Activated naive CD4-positive, alpha-beta T cell treated with anti-CD3 and anti-CD28 coated beads for 36 hours (primary cell): ENCODE data around the gene SALL3. TPM values are rescaled to one million over a fixed set of nuclear protein-coding genes. Genes with fewer than 3 reads are reported as not detected.

Source experiments
- CTCF ChIA-PET: fragments of 350-600 bp; sonication (Branson Sonifier 250); formaldehyde crosslinking; loops from one replicate; lab custom pipeline; 2021; ENCODE audit warnings: antibody characterized with exemption; lab: Charles Lee
- DNase-seq: peaks from one replicate; pipeline ENCODE4 v3.0.0-alpha.2; 2020
- H3K27ac Mint-ChIP-seq: one replicate; pipeline ENCODE4 v1.8.0; 2021; ENCODE audit warnings: mild to moderate bottlenecking, mixed read lengths
- H3K27me3 Mint-ChIP-seq: one replicate; pipeline ENCODE4 v1.8.0; 2021; ENCODE audit warnings: low read depth, mixed read lengths
- H3K36me3 Mint-ChIP-seq: one replicate; pipeline ENCODE4 v1.8.0; 2021; ENCODE audit warnings: low read depth, mixed read lengths
- H3K4me1 Mint-ChIP-seq: one replicate; pipeline ENCODE4 v1.8.0; 2021; ENCODE audit warnings: low read depth, mixed read lengths
- H3K4me3 Mint-ChIP-seq: one replicate; pipeline ENCODE4 v1.8.0; 2021; ENCODE audit warnings: mild to moderate bottlenecking, moderate library complexity, mixed read lengths
- H3K9me3 Mint-ChIP-seq: one replicate; pipeline ENCODE4 v1.8.0; 2021; ENCODE audit warnings: mixed read lengths
- intact Hi-C: fragments of 100-400 bp; cut with micrococcal nuclease; formaldehyde crosslinking; loops from one replicate; pipeline ENCODE4 v1.15.1; 2023
- total RNA-seq, 2 experiments: library from RNA; stranded (reverse); gene quantifications; one replicate each; pipeline ENCODE4 v1.2.3, GENCODE V29; 2021

The SALL3 gene
- total RNA-seq, 2 experiments from 2014 or later, result not detected

GRCh38 chr18:78977637-78978348 lies 1.8 kb upstream of the SALL3 start:
- no peak overlapping the region for H3K4me3 Mint-ChIP-seq
- H3K4me1 Mint-ChIP-seq, result peaks cover 21% of the 10 kb centered on the region
- CTCF ChIA-PET, result interaction anchor here (0.6 kb wide), 1 partner anchor 315 kb away, joined by 4 read pairs; no protein-coding TSS in a partner anchor
- no peak overlapping the region for H3K27ac Mint-ChIP-seq
- no peaks in the 10 kb centered on the region for H3K36me3 Mint-ChIP-seq
- peaks cover 56% of the 10 kb centered on the region for H3K27me3 Mint-ChIP-seq
- no peak for DNase-seq
- intact Hi-C loops, result no loop called here
- H3K9me3 Mint-ChIP-seq, result no peaks in the 10 kb centered on the region

- DNase-seq, result no peak
- peaks cover 19% of the 10 kb centered on the region for H3K4me1 Mint-ChIP-seq
- intact Hi-C loops, result no loop called here
- peak overlapping the region; percentile 18 for H3K4me3 Mint-ChIP-seq
- H3K27me3 Mint-ChIP-seq, result peaks cover 58% of the 10 kb centered on the region
- H3K9me3 Mint-ChIP-seq, result no peaks in the 10 kb centered on the region
- CTCF ChIA-PET, result interaction anchor here (0.6 kb wide), 1 partner anchor 314 kb away, joined by 4 read pairs; no protein-coding TSS in a partner anchor
- H3K36me3 Mint-ChIP-seq, result no peaks in the 10 kb centered on the region
- H3K27ac Mint-ChIP-seq, result no peak overlapping the region
These were observed 1.1 kb upstream of the SALL3 start for GRCh38 chr18:78978349-78979055.

- Mint-ChIP-seq H3K9me3 (no peaks in the 10 kb centered on the region), H3K4me1 (peaks cover 19% of the 10 kb centered on the region), H3K4me3 (no peak overlapping the region), H3K27me3 (peaks cover 65% of the 10 kb centered on the region), H3K36me3 (no peaks in the 10 kb centered on the region), H3K27ac (no peak overlapping the region)
- CTCF ChIA-PET, result no interaction called here
- intact Hi-C loops, result no loop called here
- DNase-seq, result no peak
These were observed 425 bp upstream of the SALL3 start for GRCh38 chr18:78979056-78979729.

GRCh38 chr18:78980279-78980771 lies 707 bp downstream of the SALL3 start:
- H3K27ac Mint-ChIP-seq, result no peak overlapping the region
- no peaks in the 10 kb centered on the region for H3K9me3 Mint-ChIP-seq
- H3K4me1 Mint-ChIP-seq, result peaks cover 20% of the 10 kb centered on the region
- no peaks in the 10 kb centered on the region for H3K36me3 Mint-ChIP-seq
- H3K4me3 Mint-ChIP-seq, result no peak overlapping the region
- H3K27me3 Mint-ChIP-seq, result peaks cover 64% of the 10 kb centered on the region
- intact Hi-C loops, result loop anchor here (10.0 kb wide), 2 partner anchors 1076 to 1216 kb away; no protein-coding TSS in a partner anchor
- DNase-seq, result no peak
- CTCF ChIA-PET, result no interaction called here

- H3K4me1 Mint-ChIP-seq, result peaks cover 24% of the 10 kb centered on the region
- no peak overlapping the region for H3K4me3 Mint-ChIP-seq
- peaks cover 64% of the 10 kb centered on the region for H3K27me3 Mint-ChIP-seq
- CTCF ChIA-PET, result no interaction called here
- H3K36me3 Mint-ChIP-seq, result no peaks in the 10 kb centered on the region
- DNase-seq, result peak; percentile 20
- H3K27ac Mint-ChIP-seq, result no peak overlapping the region
- no peaks in the 10 kb centered on the region for H3K9me3 Mint-ChIP-seq
- intact Hi-C loops, result loop anchor here (10.0 kb wide), 2 partner anchors 1076 to 1216 kb away; no protein-coding TSS in a partner anchor
These were observed 1.3 kb downstream of the SALL3 start for GRCh38 chr18:78980777-78981380.

GRCh38 chr18:78981394-78981831 lies 1.8 kb downstream of the SALL3 start:
- Mint-ChIP-seq H3K9me3 (no peaks in the 10 kb centered on the region), H3K27me3 (peaks cover 66% of the 10 kb centered on the region), H3K27ac (no peak overlapping the region), H3K4me3 (peak overlapping the region; percentile 37), H3K36me3 (no peaks in the 10 kb centered on the region), H3K4me1 (peaks cover 27% of the 10 kb centered on the region)
- DNase-seq, result no peak
- CTCF ChIA-PET, result no interaction called here
- intact Hi-C loops, result loop anchor here (10.0 kb wide), 2 partner anchors 1077 to 1217 kb away; no protein-coding TSS in a partner anchor

GRCh38 chr18:78981989-78982620 lies 2.5 kb downstream of the SALL3 start:
- Mint-ChIP-seq H3K27ac (no peak overlapping the region), H3K4me1 (peaks cover 24% of the 10 kb centered on the region)
- CTCF ChIA-PET, result no interaction called here

GRCh38 chr18:78983512-78983911 lies 3.9 kb downstream of the SALL3 start:
- intact Hi-C loops, result loop anchor here (10.0 kb wide), 2 partner anchors 1079 to 1219 kb away; no protein-coding TSS in a partner anchor
- CTCF ChIA-PET, result interaction anchor here (0.7 kb wide), 1 partner anchor 367 kb away, joined by 3 read pairs; no protein-coding TSS in a partner anchor
- no peak overlapping the region for H3K27ac Mint-ChIP-seq
- H3K9me3 Mint-ChIP-seq, result no peaks in the 10 kb centered on the region
- H3K4me1 Mint-ChIP-seq, result peaks cover 17% of the 10 kb centered on the region
- H3K4me3 Mint-ChIP-seq, result no peak overlapping the region
- peaks cover 55% of the 10 kb centered on the region for H3K27me3 Mint-ChIP-seq
- DNase-seq, result no peak
- H3K36me3 Mint-ChIP-seq, result no peaks in the 10 kb centered on the region

More at GRCh38 chr18:78981989-78982620, 2.5 kb downstream of the SALL3 start:
- H3K27me3 Mint-ChIP-seq, result peaks cover 61% of the 10 kb centered on the region
- intact Hi-C loops, result loop anchor here (10.0 kb wide), 2 partner anchors 1077 to 1217 kb away; no protein-coding TSS in a partner anchor
- DNase-seq, result no peak
- no peaks in the 10 kb centered on the region for H3K36me3 Mint-ChIP-seq
- no peak overlapping the region for H3K4me3 Mint-ChIP-seq
- no peaks in the 10 kb centered on the region for H3K9me3 Mint-ChIP-seq

GRCh38 chr18:78984941-78985784 lies 5.5 kb downstream of the SALL3 start:
- Mint-ChIP-seq H3K4me1 (peaks cover 17% of the 10 kb centered on the region), H3K27me3 (peaks cover 57% of the 10 kb centered on the region), H3K4me3 (no peak overlapping the region), H3K36me3 (no peaks in the 10 kb centered on the region), H3K9me3 (no peaks in the 10 kb centered on the region), H3K27ac (no peak overlapping the region)
- DNase-seq, result peak; percentile 45
- CTCF ChIA-PET, result interaction anchor here (1.1 kb wide), 1 partner anchor 110 kb away, joined by 4 read pairs; no protein-coding TSS in a partner anchor
- intact Hi-C loops, result loop anchor here (1.0 to 10.0 kb wide), 4 partner anchors 261 to 1220 kb away; no protein-coding TSS in a partner anchor

GRCh38 chr18:78986018-78986481 lies 6.4 kb downstream of the SALL3 start:
- peaks cover 17% of the 10 kb centered on the region for H3K4me1 Mint-ChIP-seq
- no peaks in the 10 kb centered on the region for H3K9me3 Mint-ChIP-seq
- no peak overlapping the region for H3K27ac Mint-ChIP-seq
- intact Hi-C loops, result loop anchor here (1.0 to 10.0 kb wide), 4 partner anchors 111 to 1221 kb away; no protein-coding TSS in a partner anchor
- no peak overlapping the region for H3K4me3 Mint-ChIP-seq
- H3K27me3 Mint-ChIP-seq, result peaks cover 57% of the 10 kb centered on the region
- H3K36me3 Mint-ChIP-seq, result no peaks in the 10 kb centered on the region
- peak; percentile 41 for DNase-seq
- CTCF ChIA-PET, result interaction anchor here (1.1 kb wide), 1 partner anchor 111 kb away, joined by 4 read pairs; no protein-coding TSS in a partner anchor
